GM18502 (cell line): Measurements from ENCODE around the gene PLCL2.
A peak's percentile ranks its signal among the peaks of the same experiment; 100 is the strongest.
"Not testable (repeated sequence)": the region's sequence is repeated elsewhere in the genome, so short reads cannot be mapped to it uniquely, and the experiment has no call there.

Source experiments
- ATAC-seq: cut with Tn5 transposase; IDR thresholded peaks from one replicate; pipeline ENCODE4 v1.9.1; 2021; ENCODE audit warnings: mild to moderate bottlenecking; ENCODE audit not compliant: unreplicated experiment, poor library complexity

PLCL2 gene

GRCh38 chr3:17092583-17092933, 207.8 kb downstream of the PLCL2 start:
- no peak for ATAC-seq

GRCh38 chr3:17094551-17094950, 209.8 kb downstream of the PLCL2 start:
- ATAC-seq: no peak

GRCh38 chr3:17103579-17103978, 218.8 kb downstream of the PLCL2 start:
- no peak for ATAC-seq

- not testable (repeated sequence) for ATAC-seq
Observed at GRCh38 chr3:17106801-17107200, 222.0 kb downstream of the PLCL2 start.

- ATAC-seq: peak; percentile 73
Observed at GRCh38 chr3:17110660-17111396, 226.1 kb downstream of the PLCL2 start.

- no peak for ATAC-seq
Observed at GRCh38 chr3:17111586-17111985, 226.8 kb downstream of the PLCL2 start.

GRCh38 chr3:17115186-17115585, 230.4 kb downstream of the PLCL2 start:
- ATAC-seq: no peak

- ATAC-seq: no peak
Observed at GRCh38 chr3:17116007-17116600, 231.3 kb downstream of the PLCL2 start.

GRCh38 chr3:17118771-17119170, 234.0 kb downstream of the PLCL2 start:
- no peak for ATAC-seq

GRCh38 chr3:17119201-17120072, 234.7 kb downstream of the PLCL2 start:
- ATAC-seq: no peak

GRCh38 chr3:17120115-17120514, 235.4 kb downstream of the PLCL2 start:
- no peak for ATAC-seq

GRCh38 chr3:17121336-17121735, 236.6 kb downstream of the PLCL2 start:
- no peak for ATAC-seq

- no peak for ATAC-seq
Observed at GRCh38 chr3:17122758-17123157, 238.0 kb downstream of the PLCL2 start.

GRCh38 chr3:17125738-17126442, 241.1 kb downstream of the PLCL2 start:
- no peak for ATAC-seq

GRCh38 chr3:17128671-17129070, 243.9 kb downstream of the PLCL2 start:
- ATAC-seq: not testable (repeated sequence)

- no peak for ATAC-seq
Observed at GRCh38 chr3:17129556-17129955, 244.8 kb downstream of the PLCL2 start.

- ATAC-seq: no peak
Observed at GRCh38 chr3:17130956-17131355, 246.2 kb downstream of the PLCL2 start.

GRCh38 chr3:17132286-17133115, 247.7 kb downstream of the PLCL2 start:
- ATAC-seq: no peak

GRCh38 chr3:17133632-17134545, 249.1 kb downstream of the PLCL2 start:
- ATAC-seq: no peak
